Gastroesophageal sphincter (tissue), 3 donors: ENCODE measurements around the gene SCAI.

ENCODE experiments used
- CTCF ChIP-seq, 4 experiments: fragments of 200-600 bp in 2 of 4; fragments of 450-650 bp in 2 of 4; sonication (generic) in 1 of 4; IDR thresholded peaks; one replicate each; pipeline ENCODE4 v1.5.1; 2017 to 2019; ENCODE audit warnings: antibody characterized with exemption in 4 of 4, mild to moderate bottlenecking in 2 of 4, moderate library complexity in 2 of 4
- POLR2A ChIP-seq, 2 donors: fragments of 450-650 bp; IDR thresholded peaks; one replicate each; pipeline ENCODE4 v1.6.1; 2017; ENCODE audit warnings: antibody characterized with exemption in 2 of 2, mild to moderate bottlenecking in 2 of 2, moderate library complexity in 1 of 2

- TF ChIP-seq POLR2A (IDR thresholded peaks at IDR 0.05) (no peak), CTCF (IDR thresholded peaks at IDR 0.05) (no peak)
These were observed 560 bp downstream of the SCAI start for GRCh38 chr9:125142560-125143376.
